GM23338 (cell line): ENCODE measurements around the gene ALG9. TPM values are rescaled to one million over a fixed set of nuclear protein-coding genes. Genes with fewer than 3 reads are reported as not detected.

Experiments used
- ATAC-seq: fragments of 200-7000 bp; cut with Tn5 transposase; 3 replicates; pipeline ENCODE4 v1.9.1; 2020
- DNase-seq: peaks from one replicate; pipeline ENCODE4 v3.0.0-alpha.2; 2015; ENCODE audit warnings: low spot score
- H2AFZ ChIP-seq: fragments of 200-600 bp; sonication (generic); 2 replicates; pipeline ENCODE4 v1.8.0; 2016; ENCODE audit warnings: antibody characterized with exemption, mild to moderate bottlenecking, moderate library complexity
- H3F3A ChIP-seq: fragments of 200-600 bp; sonication (generic); replicated peaks from 2 replicates; pipeline ENCODE4 v1.8.0; 2017; ENCODE audit warnings: antibody characterized with exemption, mixed run types, low read depth
- H3K27ac ChIP-seq: fragments of 200-600 bp; sonication (generic); 2 replicates; pipeline ENCODE4 v1.6.1; 2016; ENCODE audit warnings: low read depth
- H3K27me3 ChIP-seq: fragments of 200-600 bp; sonication (generic); 2 replicates; pipeline ENCODE4 v1.8.0; 2016; ENCODE audit warnings: mild to moderate bottlenecking, mixed run types, moderate library complexity; ENCODE audit not compliant: insufficient read depth
- H3K36me3 ChIP-seq: fragments of 200-600 bp; sonication (generic); 2 replicates; pipeline ENCODE4 v1.8.0; 2016; ENCODE audit warnings: mild to moderate bottlenecking; ENCODE audit not compliant: insufficient read depth
- H3K4me1 ChIP-seq: fragments of 200-600 bp; sonication (generic); 2 replicates; pipeline ENCODE4 v1.8.0; 2016; ENCODE audit warnings: mild to moderate bottlenecking, moderate library complexity; ENCODE audit not compliant: insufficient read depth
- H3K4me2 ChIP-seq: fragments of 200-600 bp; sonication (generic); 2 replicates; pipeline ENCODE4 v1.7.1; 2017; ENCODE audit warnings: mixed run types
- H3K4me3 ChIP-seq: fragments of 200-600 bp; sonication (generic); 2 replicates; pipeline ENCODE4 v1.6.1; 2016; ENCODE audit warnings: mixed run types
- H3K79me2 ChIP-seq: fragments of 200-600 bp; sonication (generic); replicated peaks from 2 replicates; pipeline ENCODE4 v1.8.0; 2017; ENCODE audit warnings: mild to moderate bottlenecking; ENCODE audit not compliant: insufficient read depth
- H3K9me2 ChIP-seq: fragments of 200-600 bp; sonication (generic); 2 replicates; pipeline ENCODE4 v1.8.0; 2017; ENCODE audit not compliant: insufficient read depth
- H4K20me1 ChIP-seq: fragments of 200-600 bp; sonication (generic); replicated peaks from 2 replicates; pipeline ENCODE4 v1.8.0; 2017; ENCODE audit warnings: mild to moderate bottlenecking; ENCODE audit not compliant: insufficient read depth
- H3K27ac Mint-ChIP-seq: 2 replicates; pipeline ENCODE4 v1.8.0; 2020; ENCODE audit warnings: inconsistent platforms, mild to moderate bottlenecking, moderate library complexity, mixed read lengths
- H3K27me3 Mint-ChIP-seq: 3 replicates; pipeline ENCODE4 v1.8.0; 2022; ENCODE audit warnings: low read depth, mild to moderate bottlenecking, moderate library complexity, mixed read lengths, inconsistent platforms; ENCODE audit not compliant: insufficient read depth, poor library complexity
- H3K36me3 Mint-ChIP-seq: 3 replicates; pipeline ENCODE4 v1.8.0; 2021; ENCODE audit warnings: low read depth, mild to moderate bottlenecking, inconsistent platforms, moderate library complexity, mixed read lengths
- H3K4me1 Mint-ChIP-seq: 3 replicates; pipeline ENCODE4 v1.8.0; 2020; ENCODE audit warnings: mild to moderate bottlenecking, inconsistent platforms, mixed read lengths
- H3K4me3 Mint-ChIP-seq: 3 replicates; pipeline ENCODE4 v1.8.0; 2021; ENCODE audit warnings: moderate library complexity, mild to moderate bottlenecking, inconsistent platforms, mixed read lengths
- H3K9me3 Mint-ChIP-seq: 3 replicates; pipeline ENCODE4 v1.8.0; 2020; ENCODE audit warnings: moderate library complexity, mild to moderate bottlenecking, inconsistent platforms, mixed read lengths
- CREB1 ChIP-seq: fragments of 250-450 bp; sonication (Bioruptor Pico); IDR thresholded peaks from 2 replicates; pipeline ENCODE4 v1.5.0; 2020; ENCODE audit warnings: low read depth, mild to moderate bottlenecking, moderate library complexity
- CTCF ChIP-seq, 2 experiments: fragments of 200-600 bp in 1 of 2; sonication (generic) in 1 of 2; conservative IDR thresholded peaks; 2 replicates each; pipeline versions ENCODE4 v1.5.1 to v1.6.1; 2016 to 2017; ENCODE audit warnings: antibody characterized with exemption in 2 of 2, low read depth in 2 of 2, mild to moderate bottlenecking in 2 of 2, moderate library complexity in 1 of 2
- ETS1 ChIP-seq: IDR thresholded peaks from 2 replicates; pipeline ENCODE4 v1.6.1; 2016; ENCODE audit warnings: antibody characterized with exemption
- EZH2 ChIP-seq: fragments of 200-600 bp; sonication (generic); IDR thresholded peaks from one replicate; pipeline ENCODE4 v1.8.0; 2017; ENCODE audit warnings: antibody characterized with exemption, mild to moderate bottlenecking, low read depth; ENCODE audit not compliant: unreplicated experiment
- EZH2phosphoT487 ChIP-seq: fragments of 200-600 bp; sonication (generic); IDR thresholded peaks from one replicate; pipeline ENCODE4 v1.8.1; 2018; ENCODE audit warnings: antibody characterized with exemption; ENCODE audit not compliant: unreplicated experiment
- JUNB ChIP-seq: IDR thresholded peaks from one replicate; pipeline ENCODE4 v1.6.1; 2016; ENCODE audit warnings: antibody characterized with exemption; ENCODE audit not compliant: unreplicated experiment
- NANOG ChIP-seq: IDR thresholded peaks from 2 replicates; pipeline ENCODE4 v1.6.1; 2016; ENCODE audit warnings: antibody characterized with exemption, borderline replicate concordance
- POLR2AphosphoS5 ChIP-seq: IDR thresholded peaks from 2 replicates; pipeline ENCODE4 v1.6.1; 2016; ENCODE audit warnings: antibody characterized with exemption, low read depth
- REST ChIP-seq: IDR thresholded peaks from one replicate; pipeline ENCODE4 v1.6.1; 2018; ENCODE audit warnings: antibody characterized with exemption; ENCODE audit not compliant: unreplicated experiment
- STAT1 ChIP-seq: IDR thresholded peaks from one replicate; pipeline ENCODE4 v1.6.1; 2016; ENCODE audit warnings: antibody characterized with exemption; ENCODE audit not compliant: unreplicated experiment
- ZNF114 ChIP-seq: fragments of 250-450 bp; sonication (Bioruptor Pico); IDR thresholded peaks from 2 replicates; pipeline ENCODE4 v1.5.0; 2020; ENCODE audit warnings: mild to moderate bottlenecking, moderate library complexity
- ZNF331 ChIP-seq: fragments of 250-450 bp; sonication (Bioruptor Pico); IDR thresholded peaks from 2 replicates; pipeline ENCODE4 v1.5.0; 2020; ENCODE audit warnings: low read depth, mild to moderate bottlenecking, moderate library complexity
- ZNF462 ChIP-seq: fragments of 250-450 bp; sonication (Bioruptor Pico); IDR thresholded peaks from 2 replicates; pipeline ENCODE4 v1.5.0; 2020; ENCODE audit warnings: mild to moderate bottlenecking, moderate library complexity
- polyA plus RNA-seq: library from polyadenylated mRNA; unstranded; fragments of >200 nt; fragmentation: Nextera tagmentation; extraction: Ambion mirVana; gene quantifications from 2 replicates; pipeline ENCODE4 v1.2.1, GENCODE V29; 2016
- total RNA-seq: library from RNA; depleted of rRNA; stranded (reverse); fragments of >200 nt; shearing (Covaris generic); gene quantifications from 2 replicates; pipeline ENCODE4 v1.2.3, GENCODE V29; 2014

Gene ALG9
- total and polyA plus RNA-seq, 2 experiments from 2014 or later = 25.4 to 31.1 TPM

- DNase-seq (no peak), ATAC-seq (no peak)
- Histone ChIP-seq H3K4me3 (no peak overlapping the region), H3K27me3 (no peaks in the 10 kb centered on the region), H3K4me1 (no peaks in the 10 kb centered on the region), H3F3A (no peaks in the 10 kb centered on the region), H3K9me2 (no peaks in the 10 kb centered on the region), H2AFZ (no peak overlapping the region), H3K79me2 (no peaks in the 10 kb centered on the region), H3K27ac (no peak overlapping the region), H3K4me2 (no peak overlapping the region), H3K36me3 (no peaks in the 10 kb centered on the region), H4K20me1 (no peaks in the 10 kb centered on the region)
- no peak for TF ChIP-seq ZNF331
- no peak for TF ChIP-seq EZH2phosphoT487
- TF ChIP-seq POLR2AphosphoS5 = no peak
- TF ChIP-seq EZH2 = no peak
- TF ChIP-seq JUNB = no peak
- no peak for TF ChIP-seq ZNF114
- no peak for TF ChIP-seq CTCF (conservative IDR thresholded peaks at IDR 0.05; ENCODE audit: low read depth in 2 of 2)
- TF ChIP-seq STAT1 = no peak
- TF ChIP-seq CREB1 (CRISPR knock-in tag) = no peak
- no peak for TF ChIP-seq NANOG
- no peak for TF ChIP-seq REST
- TF ChIP-seq ETS1 = no peak
- TF ChIP-seq ZNF462 = no peak
- Mint-ChIP-seq H3K4me1 (peaks cover 5% of the 10 kb centered on the region; the same call in 2 of the 3 replicates), H3K4me3 (no peak overlapping the region), H3K36me3 (no peaks in the 10 kb centered on the region), H3K27ac (no peak overlapping the region), H3K9me3 (no peaks in the 10 kb centered on the region), H3K27me3 (peaks cover 1% of the 10 kb centered on the region)
These were observed 92.3 kb downstream of the ALG9 start for GRCh38 chr11:111779118-111779517.
